CD4-positive, alpha-beta T cell (primary cell): Measurements from ENCODE around the gene ADM2. TPM values are rescaled to one million over a fixed set of nuclear protein-coding genes. Genes with fewer than 3 reads are reported as not detected.
A peak's percentile ranks its signal among the peaks of the same experiment; 100 is the strongest.

Experiments used
- ATAC-seq: fragments of 200-7000 bp; cut with Tn5 transposase; one replicate; pipeline ENCODE4 v1.10.0; 2022; ENCODE audit warnings: mild to moderate bottlenecking; ENCODE audit not compliant: poor library complexity
- CTCF ChIA-PET: fragments of 350-600 bp; sonication (Branson Sonifier 250); formaldehyde crosslinking; loops from one replicate; lab custom pipeline; 2021; ENCODE audit warnings: antibody characterized with exemption, inconsistent platforms; lab: Charles Lee
- POLR2A ChIA-PET: fragments of 350-600 bp; sonication (Branson Sonifier 250); formaldehyde crosslinking; loops from one replicate; lab custom pipeline; 2021; ENCODE audit warnings: antibody characterized with exemption, inconsistent platforms; lab: Charles Lee
- DNase-seq, 14 experiments: peaks; one replicate each; pipeline ENCODE4 v3.0.0-alpha.2; 2013 to 2020; ENCODE audit warnings: mixed read lengths in 2 of 14
- H3K27ac ChIP-seq, 2 donors: one replicate each; pipeline versions ENCODE4 v1.5.1 to v1.7.0; 2013; ENCODE audit warnings: low read length in 2 of 2, low read depth in 1 of 2, mild to moderate bottlenecking in 1 of 2
- H3K27me3 ChIP-seq, 2 experiments: 1 replicate in 1 of 2; 2 replicates in 1 of 2; pipeline versions ENCODE4 v1.6.1 to v1.7.0; 2013; ENCODE audit warnings: low read length in 2 of 2, control low read depth in 1 of 2, mild to moderate bottlenecking in 1 of 2, moderate library complexity in 1 of 2; ENCODE audit not compliant: insufficient read depth in 2 of 2, control insufficient read depth in 1 of 2
- H3K36me3 ChIP-seq: one replicate; pipeline ENCODE4 v1.6.1; 2013; ENCODE audit warnings: low read length, control low read depth; ENCODE audit not compliant: insufficient read depth
- H3K4me1 ChIP-seq: one replicate; pipeline ENCODE4 v1.6.1; 2013; ENCODE audit warnings: low read length, control low read depth; ENCODE audit not compliant: insufficient read depth
- H3K4me3 ChIP-seq: one replicate; pipeline ENCODE4 v1.5.1; 2013; ENCODE audit warnings: mild to moderate bottlenecking, low read length, moderate library complexity
- H3K9me3 ChIP-seq, 2 experiments: 1 replicate in 1 of 2; 2 replicates in 1 of 2; pipeline versions ENCODE4 v1.6.1 to v1.7.0; 2013; ENCODE audit warnings: low read length in 2 of 2, mild to moderate bottlenecking in 2 of 2, control low read depth in 1 of 2, moderate library complexity in 1 of 2; ENCODE audit not compliant: control insufficient read depth in 1 of 2, insufficient read depth in 1 of 2
- H3K27ac Mint-ChIP-seq: one replicate; pipeline ENCODE4 v1.8.0; 2020; ENCODE audit warnings: mixed read lengths
- H3K27me3 Mint-ChIP-seq: one replicate; pipeline ENCODE4 v1.8.0; 2021; ENCODE audit warnings: mixed read lengths
- H3K36me3 Mint-ChIP-seq: one replicate; pipeline ENCODE4 v1.8.0; 2021; ENCODE audit warnings: low read depth, mixed read lengths
- H3K4me1 Mint-ChIP-seq: one replicate; pipeline ENCODE4 v1.8.0; 2021; ENCODE audit warnings: low read depth, mixed read lengths
- H3K4me3 Mint-ChIP-seq: one replicate; pipeline ENCODE4 v1.8.0; 2020; ENCODE audit warnings: mild to moderate bottlenecking, mixed read lengths
- H3K9me3 Mint-ChIP-seq: one replicate; pipeline ENCODE4 v1.8.0; 2020; ENCODE audit warnings: mixed read lengths
- CTCF ChIP-seq: fragments of 200-600 bp; IDR thresholded peaks from one replicate; pipeline ENCODE4 v1.8.0; 2022; ENCODE audit warnings: antibody characterized with exemption, mild to moderate bottlenecking
- intact Hi-C, 2 experiments: fragments of 100-400 bp; cut with DNase I in 1 of 2; cut with micrococcal nuclease in 1 of 2; formaldehyde crosslinking; loops; one replicate each; pipeline versions ENCODE4 v1.15.1 to v1.9.0; 2023 to 2025; cut with DNase I, micrococcal nuclease
- total RNA-seq, 174 experiments: library from RNA in 2 of 174; stranded (reverse) in 2 of 174; gene quantifications; one replicate each; pipeline ENCODE4 v1.2.3 and lab custom pipeline; 2021 to 2026

The ADM2 gene
- total RNA-seq, 2 experiments from 2014 or later, result 1.1 to 1.6 TPM

- H3K27ac Mint-ChIP-seq, result peak overlapping the region; percentile 94
- CTCF ChIA-PET, result interaction anchor here (1.0 to 2.0 kb wide), 3 partner anchors 12 to 57 kb away, joined by 3 to 20 read pairs (median 4); partner anchors contain the start of genes LMF2, NCAPH2 and SCO2
- peaks cover 66% of the 10 kb centered on the region for H3K4me1 ChIP-seq
- H3K27ac ChIP-seq, result peak overlapping the region; percentile 82 to 92
- H3K36me3 ChIP-seq, result peaks cover 59% of the 10 kb centered on the region
- DNase-seq (no peak), ATAC-seq (no peak)
- no peaks in the 10 kb centered on the region for H3K9me3 ChIP-seq
- intact Hi-C loops, result no loop called here
- H3K4me1 Mint-ChIP-seq, result peaks cover 57% of the 10 kb centered on the region
- no peaks in the 10 kb centered on the region for H3K27me3 Mint-ChIP-seq
- H3K27me3 ChIP-seq, result no peaks in the 10 kb centered on the region
- no peak for TF ChIP-seq CTCF
- POLR2A ChIA-PET, result interaction anchor here (0.6 to 3.2 kb wide), 7 partner anchors 9 to 224 kb away, joined by 3 to 33 read pairs (median 6); partner anchors contain the start of genes LMF2, NCAPH2, SCO2 and TUBGCP6
- no peaks in the 10 kb centered on the region for H3K9me3 Mint-ChIP-seq
- peaks cover 57% of the 10 kb centered on the region for H3K36me3 Mint-ChIP-seq
- H3K4me3 Mint-ChIP-seq, result peak overlapping the region; percentile 89
- H3K4me3 ChIP-seq, result peak overlapping the region; percentile 49
These were observed 12.7 kb upstream of the ADM2 start for GRCh38 chr22:50468626-50469025.

- peak overlapping the region; percentile 49 for H3K4me3 ChIP-seq
These were observed 11.7 kb upstream of the ADM2 start for GRCh38 chr22:50469377-50470305.

More at GRCh38 chr22:50469377-50470305, 11.7 kb upstream of the ADM2 start:
- peaks cover 62% of the 10 kb centered on the region for H3K4me1 Mint-ChIP-seq
- POLR2A ChIA-PET, result interaction anchor here (0.6 to 3.2 kb wide), 20 partner anchors 9 to 225 kb away, joined by 3 to 39 read pairs (median 6); partner anchors contain the start of genes ADM2, CHKB, LMF2 and NCAPH2
- peaks cover 49% of the 10 kb centered on the region for H3K36me3 ChIP-seq
- H3K9me3 Mint-ChIP-seq, result no peaks in the 10 kb centered on the region
- ATAC-seq, result peak; percentile 86
- H3K36me3 Mint-ChIP-seq, result peaks cover 51% of the 10 kb centered on the region
- no peaks in the 10 kb centered on the region for H3K9me3 ChIP-seq
- H3K4me3 Mint-ChIP-seq, result peak overlapping the region; percentile 89
- DNase-seq, result peak; percentile 88 to 99 (median 98)
- peak; percentile 21 for TF ChIP-seq CTCF
- no peaks in the 10 kb centered on the region for H3K27me3 Mint-ChIP-seq
- H3K27ac ChIP-seq, result peak overlapping the region; percentile 82 to 94
- peaks cover 72% of the 10 kb centered on the region for H3K4me1 ChIP-seq
- peak overlapping the region; percentile 94 for H3K27ac Mint-ChIP-seq
- H3K27me3 ChIP-seq, result no peaks in the 10 kb centered on the region
- CTCF ChIA-PET, result interaction anchor here (0.6 to 2.0 kb wide), 10 partner anchors 11 to 162 kb away, joined by 3 to 20 read pairs (median 4); partner anchors contain the start of genes LMF2, NCAPH2 and SCO2
- intact Hi-C loops, result loop anchor here (1.0 to 5.0 kb wide), 3 partner anchors 38 to 58 kb away; partner anchors contain the start of genes LMF2 (in 2 of the 2), NCAPH2 (in 1 of the 2) and SCO2 (in 1 of the 2)
